ENCODE measurements around the gene CLCA2.

DNA sequence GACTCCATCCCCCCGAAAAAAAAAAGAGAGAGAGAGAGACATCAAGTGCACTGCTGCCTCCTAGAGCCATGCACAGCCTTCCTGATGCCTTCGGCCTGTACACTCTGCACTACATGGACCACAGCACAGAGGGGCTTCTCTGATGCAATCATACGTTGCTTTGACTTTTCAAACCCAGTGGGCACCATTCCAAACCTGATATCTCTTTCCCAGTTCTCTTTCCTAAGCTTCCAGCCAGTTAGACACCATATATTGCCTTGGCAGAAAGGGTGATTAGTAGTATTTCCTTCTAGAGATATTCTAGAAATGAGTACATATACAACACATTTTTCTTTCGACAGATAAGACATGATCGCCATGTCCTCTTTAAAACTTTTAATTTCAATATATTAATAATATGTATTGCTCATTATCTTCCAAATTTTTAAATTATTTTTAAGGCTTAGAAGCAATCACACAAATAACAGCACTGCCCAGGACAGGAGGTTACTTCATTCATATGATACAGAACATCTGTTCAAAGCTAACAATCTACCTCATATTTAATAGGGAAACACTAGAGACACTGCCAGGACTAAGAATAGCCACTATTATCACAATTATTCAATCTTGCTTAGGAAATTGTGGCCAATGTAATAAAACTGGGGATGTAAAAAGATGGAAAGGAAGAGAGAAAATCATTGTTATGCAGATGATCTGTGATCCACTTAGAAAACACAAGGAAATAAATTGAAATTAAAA is 54.6 kb downstream of the CLCA2 start:
- TF ChIP-seq, protein P1, sequence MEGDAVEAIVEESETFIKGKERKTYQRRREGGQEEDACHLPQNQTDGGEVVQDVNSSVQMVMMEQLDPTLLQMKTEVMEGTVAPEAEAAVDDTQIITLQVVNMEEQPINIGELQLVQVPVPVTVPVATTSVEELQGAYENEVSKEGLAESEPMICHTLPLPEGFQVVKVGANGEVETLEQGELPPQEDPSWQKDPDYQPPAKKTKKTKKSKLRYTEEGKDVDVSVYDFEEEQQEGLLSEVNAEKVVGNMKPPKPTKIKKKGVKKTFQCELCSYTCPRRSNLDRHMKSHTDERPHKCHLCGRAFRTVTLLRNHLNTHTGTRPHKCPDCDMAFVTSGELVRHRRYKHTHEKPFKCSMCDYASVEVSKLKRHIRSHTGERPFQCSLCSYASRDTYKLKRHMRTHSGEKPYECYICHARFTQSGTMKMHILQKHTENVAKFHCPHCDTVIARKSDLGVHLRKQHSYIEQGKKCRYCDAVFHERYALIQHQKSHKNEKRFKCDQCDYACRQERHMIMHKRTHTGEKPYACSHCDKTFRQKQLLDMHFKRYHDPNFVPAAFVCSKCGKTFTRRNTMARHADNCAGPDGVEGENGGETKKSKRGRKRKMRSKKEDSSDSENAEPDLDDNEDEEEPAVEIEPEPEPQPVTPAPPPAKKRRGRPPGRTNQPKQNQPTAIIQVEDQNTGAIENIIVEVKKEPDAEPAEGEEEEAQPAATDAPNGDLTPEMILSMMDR (IDR thresholded peaks at IDR 0.05): no peak
- no peak for TF ChIP-seq POLR2A (IDR thresholded peaks at IDR 0.05)
